ENCODE measurements around the gene RHOXF1. TPM values are rescaled to one million over a fixed set of nuclear protein-coding genes. Genes with fewer than 3 reads are reported as not detected.
"Not testable (repeated sequence)": the region's sequence is repeated elsewhere in the genome, so short reads cannot be mapped to it uniquely, and the experiment has no call there.

The RHOXF1 gene, protein sequence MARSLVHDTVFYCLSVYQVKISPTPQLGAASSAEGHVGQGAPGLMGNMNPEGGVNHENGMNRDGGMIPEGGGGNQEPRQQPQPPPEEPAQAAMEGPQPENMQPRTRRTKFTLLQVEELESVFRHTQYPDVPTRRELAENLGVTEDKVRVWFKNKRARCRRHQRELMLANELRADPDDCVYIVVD
- total RNA-seq: not detected

DNA sequence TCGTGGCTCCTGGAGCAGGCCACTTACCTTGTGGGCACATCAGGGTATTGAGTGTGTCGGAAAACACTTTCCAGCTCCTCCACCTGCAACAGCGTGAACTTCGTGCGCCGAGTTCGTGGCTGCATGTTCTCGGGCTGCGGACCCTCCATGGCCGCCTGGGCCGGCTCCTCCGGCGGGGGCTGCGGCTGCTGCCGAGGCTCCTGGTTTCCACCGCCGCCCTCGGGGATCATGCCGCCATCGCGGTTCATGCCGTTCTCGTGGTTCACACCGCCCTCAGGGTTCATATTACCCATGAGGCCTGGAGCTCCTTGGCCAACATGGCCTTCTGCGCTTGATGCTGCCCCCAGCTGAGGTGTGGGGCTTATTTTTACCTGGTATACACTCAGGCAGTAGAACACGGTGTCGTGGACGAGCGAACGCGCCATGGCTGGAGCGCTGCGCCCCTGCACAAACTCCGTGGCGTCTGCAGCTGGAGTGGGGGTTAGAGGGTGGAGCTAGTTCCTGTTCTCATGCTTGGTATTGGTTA lies at the start of gene RHOXF1:
Gene RHOXF1, minus strand, starts transcription at position 476 of the 526 bp plus-strand sequence. Its CDS starts 51 bp downstream, at position 425.
- Histone ChIP-seq H3K27me3 (no peaks in the 10 kb centered on the region), H3K27ac (no peak within 1 kb of the TSS), H3K4me1 (no peaks in the 10 kb centered on the region), H3K9me3 (no peaks in the 10 kb centered on the region), H3K4me3 (no peak within 1 kb of the TSS), H3K36me3 (no peaks in the 10 kb centered on the region)
- no peak for TF ChIP-seq POLR2A (IDR thresholded peaks at IDR 0.05)
- TF ChIP-seq POLR2AphosphoS5 (IDR thresholded peaks at IDR 0.05; ENCODE audit: insufficient read depth in 1 of 2, low read depth in 1 of 2): no peak
- TF ChIP-seq, protein P1, sequence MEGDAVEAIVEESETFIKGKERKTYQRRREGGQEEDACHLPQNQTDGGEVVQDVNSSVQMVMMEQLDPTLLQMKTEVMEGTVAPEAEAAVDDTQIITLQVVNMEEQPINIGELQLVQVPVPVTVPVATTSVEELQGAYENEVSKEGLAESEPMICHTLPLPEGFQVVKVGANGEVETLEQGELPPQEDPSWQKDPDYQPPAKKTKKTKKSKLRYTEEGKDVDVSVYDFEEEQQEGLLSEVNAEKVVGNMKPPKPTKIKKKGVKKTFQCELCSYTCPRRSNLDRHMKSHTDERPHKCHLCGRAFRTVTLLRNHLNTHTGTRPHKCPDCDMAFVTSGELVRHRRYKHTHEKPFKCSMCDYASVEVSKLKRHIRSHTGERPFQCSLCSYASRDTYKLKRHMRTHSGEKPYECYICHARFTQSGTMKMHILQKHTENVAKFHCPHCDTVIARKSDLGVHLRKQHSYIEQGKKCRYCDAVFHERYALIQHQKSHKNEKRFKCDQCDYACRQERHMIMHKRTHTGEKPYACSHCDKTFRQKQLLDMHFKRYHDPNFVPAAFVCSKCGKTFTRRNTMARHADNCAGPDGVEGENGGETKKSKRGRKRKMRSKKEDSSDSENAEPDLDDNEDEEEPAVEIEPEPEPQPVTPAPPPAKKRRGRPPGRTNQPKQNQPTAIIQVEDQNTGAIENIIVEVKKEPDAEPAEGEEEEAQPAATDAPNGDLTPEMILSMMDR (IDR thresholded peaks at IDR 0.05): no peak
- intact Hi-C loops (cut with DNase I): no loop called here
- DNase-seq (ENCODE audit: extremely low spot score in 2 of 2): no peak

DNA sequence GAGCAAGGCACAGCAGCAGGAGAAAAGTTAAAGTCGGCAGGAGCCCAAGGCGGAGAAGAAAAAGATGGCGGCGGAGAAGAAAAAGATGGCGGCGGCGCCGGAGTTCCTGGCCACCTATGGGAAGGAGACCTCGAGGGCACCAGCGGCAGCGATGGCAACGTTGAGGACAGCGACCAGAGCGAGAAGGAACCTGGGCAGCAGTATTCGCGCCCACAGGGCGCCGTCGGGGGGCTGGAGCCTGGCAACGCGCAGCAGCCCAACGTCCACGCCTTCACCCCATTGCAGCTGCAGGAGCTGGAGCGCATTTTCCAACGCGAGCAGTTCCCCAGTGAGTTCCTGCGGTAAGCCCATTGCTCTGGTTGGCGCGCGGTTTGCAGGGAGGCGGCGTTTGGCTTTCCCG lies 43.4 kb upstream of the RHOXF1 start:
- H3K27ac ChIP-seq; H3K27me3 ChIP-seq; H3K36me3 ChIP-seq; H3K4me1 ChIP-seq; intact Hi-C loops (cut with DNase I); H3K4me3 ChIP-seq; DNase-seq (ENCODE audit: extremely low spot score in 2 of 2); H3K9me3 ChIP-seq: not testable (repeated sequence)

DNA sequence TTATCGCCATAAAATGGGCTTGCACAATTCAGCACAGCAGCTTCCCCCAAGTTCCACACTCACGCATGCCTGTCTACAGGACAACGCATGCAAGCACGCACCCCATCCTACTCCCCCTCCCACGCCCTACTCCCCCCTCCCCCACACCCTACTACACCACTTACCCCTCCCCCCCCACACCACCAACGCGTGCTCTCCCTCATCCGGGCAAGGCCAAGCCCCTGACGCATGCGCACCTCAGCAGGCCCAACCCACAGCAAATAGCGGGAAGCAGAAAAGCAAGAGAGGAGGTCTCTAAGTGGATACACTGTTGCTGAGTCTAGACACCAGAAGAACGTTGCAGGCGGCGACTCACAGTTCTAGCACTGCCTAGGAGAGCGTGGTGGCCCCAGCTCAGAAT lies 42.6 kb upstream of the RHOXF1 start, which contains the start of gene RHOXF2:
Gene RHOXF2, plus strand, starts transcription at position 301 of the 400 bp plus-strand sequence. CDS start 138 bp downstream, outside the sequence.
- H3K27ac ChIP-seq; intact Hi-C loops (cut with DNase I); H3K9me3 ChIP-seq; H3K36me3 ChIP-seq; H3K27me3 ChIP-seq; H3K4me3 ChIP-seq; H3K4me1 ChIP-seq; DNase-seq (ENCODE audit: extremely low spot score in 2 of 2): not testable (repeated sequence)

DNA sequence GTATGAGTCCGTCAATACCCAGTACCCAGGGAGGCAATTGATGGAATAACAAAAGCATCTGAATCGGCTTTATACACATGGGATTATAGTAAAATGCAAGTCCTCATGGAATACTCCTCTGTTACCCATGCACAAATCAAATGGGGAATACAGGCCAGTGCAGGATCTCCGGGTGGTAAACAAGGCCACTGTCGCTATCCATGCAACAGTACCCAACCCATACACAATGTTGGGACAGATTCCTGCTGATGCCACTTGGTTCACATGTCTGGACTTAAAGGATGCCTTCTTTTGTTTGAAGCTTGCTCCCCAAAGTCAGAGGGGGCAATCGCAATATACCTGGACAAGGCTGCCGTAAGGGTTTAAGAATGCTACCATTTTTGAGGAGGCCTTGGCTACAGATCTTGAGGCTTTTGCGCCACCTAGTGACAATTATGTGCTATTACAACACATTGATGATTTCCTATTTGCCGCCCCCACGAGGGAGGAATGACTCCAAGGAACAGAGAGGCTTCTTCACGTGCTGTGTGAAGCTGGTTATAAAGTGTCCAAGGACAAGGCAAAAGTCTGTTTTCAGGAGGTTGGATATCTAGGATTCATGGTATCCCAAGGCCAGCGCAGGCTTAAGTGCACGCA lies 34.5 kb upstream of the RHOXF1 start:
- DNase-seq (ENCODE audit: extremely low spot score in 2 of 2); H3K27ac ChIP-seq; intact Hi-C loops (cut with DNase I); H3K36me3 ChIP-seq; H3K9me3 ChIP-seq; H3K27me3 ChIP-seq; H3K4me1 ChIP-seq; H3K4me3 ChIP-seq: not testable (repeated sequence)

DNA sequence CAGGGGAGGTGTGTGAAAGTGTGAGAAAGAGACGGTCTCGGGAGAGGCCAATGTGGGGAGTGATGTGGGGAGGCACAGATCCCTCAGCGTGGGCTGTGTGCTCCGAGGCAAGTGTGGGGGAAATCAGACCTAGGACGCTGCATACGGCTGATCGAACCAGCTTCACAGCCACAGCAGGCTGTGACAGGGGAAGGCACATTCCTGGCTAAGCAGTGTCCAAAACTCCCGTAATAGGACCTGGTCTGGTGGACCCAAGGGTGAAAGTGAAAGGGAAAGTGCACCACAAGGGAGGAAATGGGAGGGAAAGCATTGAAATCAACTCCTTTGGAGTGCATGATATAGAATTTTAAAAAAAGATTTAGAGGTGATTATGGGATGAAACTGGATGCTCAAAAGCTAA lies 31.8 kb upstream of the RHOXF1 start:
- Histone ChIP-seq H3K4me1 (no peaks in the 10 kb centered on the region), H3K9me3 (no peaks in the 10 kb centered on the region), H3K4me3 (no peak overlapping the region), H3K27me3 (no peaks in the 10 kb centered on the region), H3K27ac (no peak overlapping the region), H3K36me3 (no peaks in the 10 kb centered on the region)
- TF ChIP-seq POLR2AphosphoS5 (IDR thresholded peaks at IDR 0.05; ENCODE audit: insufficient read depth in 1 of 2, low read depth in 1 of 2): no peak
- TF ChIP-seq, protein P1 (IDR thresholded peaks at IDR 0.05): no peak
- TF ChIP-seq POLR2A (IDR thresholded peaks at IDR 0.05): no peak
- DNase-seq (ENCODE audit: extremely low spot score in 2 of 2): no peak
- intact Hi-C loops (cut with DNase I): no loop called here

DNA sequence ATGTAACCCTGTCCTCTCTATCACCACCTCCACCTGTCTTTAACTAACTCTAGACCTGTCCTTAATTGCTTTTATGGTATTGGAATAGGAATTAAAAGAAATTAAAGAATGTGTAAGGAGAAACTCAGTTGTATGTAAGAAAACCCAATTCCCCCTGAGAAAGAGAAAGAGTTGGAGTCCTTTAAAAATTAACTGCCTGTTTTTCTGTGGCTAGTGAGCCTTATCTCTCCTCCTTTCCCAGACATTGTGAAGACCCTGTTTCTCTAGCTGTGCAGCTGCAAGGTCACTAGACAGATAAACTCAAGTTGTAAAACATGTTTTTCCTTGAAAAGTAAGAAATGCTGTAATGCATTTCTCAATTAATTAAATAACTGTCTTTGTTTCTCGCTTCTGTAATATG lies 30.6 kb upstream of the RHOXF1 start:
- H3K4me1 ChIP-seq; intact Hi-C loops (cut with DNase I); H3K27ac ChIP-seq; H3K36me3 ChIP-seq; DNase-seq (ENCODE audit: extremely low spot score in 2 of 2); H3K4me3 ChIP-seq; H3K9me3 ChIP-seq; H3K27me3 ChIP-seq: not testable (repeated sequence)

DNA sequence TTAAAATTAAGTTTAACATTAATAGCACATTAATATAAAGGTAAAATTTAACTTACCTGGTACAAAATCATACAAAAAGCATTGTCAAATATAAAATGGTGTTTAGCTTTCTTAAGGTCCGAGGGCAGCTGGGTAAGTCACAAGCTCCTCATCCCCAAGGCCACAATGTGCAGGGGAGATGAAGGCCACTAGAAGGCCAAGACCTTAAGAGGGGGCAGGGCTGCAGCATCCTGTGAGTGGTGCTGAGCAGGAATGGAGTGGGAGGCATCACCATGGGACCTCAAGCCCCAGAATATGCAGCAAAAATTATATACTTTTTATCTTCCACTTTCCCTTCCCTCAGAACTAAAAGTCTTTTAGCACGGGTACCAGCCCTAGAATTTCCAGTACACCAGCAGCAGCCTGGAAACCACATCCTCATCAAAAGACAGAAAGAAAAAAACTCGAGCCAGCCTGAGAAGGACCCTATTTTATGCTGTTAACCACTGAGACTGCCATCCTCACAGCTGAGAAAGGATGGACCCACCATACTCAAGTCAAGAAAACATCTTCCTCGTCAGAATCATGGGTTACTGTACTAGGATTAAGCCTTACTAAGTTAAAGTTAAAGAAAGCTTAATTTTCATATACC lies 29.7 kb upstream of the RHOXF1 start:
- no peak overlapping the region for H3K27ac ChIP-seq
- DNase-seq (ENCODE audit: extremely low spot score in 2 of 2): no peak
- H3K36me3 ChIP-seq: no peaks in the 10 kb centered on the region
- H3K4me3 ChIP-seq: no peak overlapping the region
- intact Hi-C loops (cut with DNase I): no loop called here
- no peaks in the 10 kb centered on the region for H3K9me3 ChIP-seq
- TF ChIP-seq, protein P1 (IDR thresholded peaks at IDR 0.05): no peak
- TF ChIP-seq POLR2AphosphoS5 (IDR thresholded peaks at IDR 0.05; ENCODE audit: insufficient read depth in 1 of 2, low read depth in 1 of 2) (no peak), POLR2A (IDR thresholded peaks at IDR 0.05) (no peak)
- no peaks in the 10 kb centered on the region for H3K27me3 ChIP-seq
- no peaks in the 10 kb centered on the region for H3K4me1 ChIP-seq

Data from vagina (tissue), 2 donors.